MM.1S (cell line): ENCODE data around the gene GSX2.

Source experiments
- DNase-seq: peaks from one replicate; pipeline ENCODE4 v3.0.0-alpha.2; 2015
- H2AFZ ChIP-seq: fragments of 300-600 bp; sonication (generic); 2 replicates; pipeline ENCODE4 v1.6.0; 2016; ENCODE audit warnings: antibody characterized with exemption, low read length
- H3F3A ChIP-seq: fragments of 300-600 bp; sonication (generic); 2 replicates; pipeline ENCODE4 v1.6.1; 2016; ENCODE audit warnings: mild to moderate bottlenecking, antibody characterized with exemption, low read length, moderate library complexity, mixed read lengths; ENCODE audit not compliant: insufficient read depth
- H3K27ac ChIP-seq: fragments of 300-600 bp; sonication (generic); 2 replicates; pipeline ENCODE4 v1.5.1; 2016; ENCODE audit warnings: mild to moderate bottlenecking, low read length
- H3K27me3 ChIP-seq: fragments of 300-600 bp; sonication (generic); replicated peaks from 2 replicates; pipeline ENCODE4 v1.6.0; 2016; ENCODE audit warnings: low read length; ENCODE audit not compliant: insufficient read depth
- H3K36me3 ChIP-seq: fragments of 300-600 bp; sonication (generic); replicated peaks from 2 replicates; pipeline ENCODE4 v1.6.1; 2016; ENCODE audit warnings: mild to moderate bottlenecking, low read length, mixed read lengths; ENCODE audit not compliant: insufficient read depth
- H3K4me1 ChIP-seq: fragments of 300-600 bp; sonication (generic); 2 replicates; pipeline ENCODE4 v1.6.1; 2016; ENCODE audit warnings: low read length, mixed read lengths
- H3K4me2 ChIP-seq: fragments of 300-600 bp; sonication (generic); 2 replicates; pipeline ENCODE4 v1.6.0; 2016; ENCODE audit warnings: low read depth, low read length
- H3K4me3 ChIP-seq: fragments of 300-600 bp; sonication (generic); 2 replicates; pipeline ENCODE4 v1.5.1; 2016; ENCODE audit warnings: low read length, mixed read lengths
- H3K79me2 ChIP-seq: fragments of 300-600 bp; sonication (generic); 2 replicates; pipeline ENCODE4 v1.6.1; 2016; ENCODE audit warnings: mixed run types, low read length, mixed read lengths
- H3K9ac ChIP-seq: fragments of 300-600 bp; sonication (generic); 2 replicates; pipeline ENCODE4 v1.6.1; 2016; ENCODE audit warnings: low read length, mixed read lengths
- H3K9me2 ChIP-seq: fragments of 300-600 bp; sonication (generic); replicated peaks from 2 replicates; pipeline ENCODE4 v1.6.1; 2016; ENCODE audit warnings: mild to moderate bottlenecking, low read length, mixed read lengths; ENCODE audit not compliant: insufficient read depth
- H3K9me3 ChIP-seq: fragments of 300-600 bp; sonication (generic); replicated peaks from 2 replicates; pipeline ENCODE4 v1.6.1; 2016; ENCODE audit warnings: mild to moderate bottlenecking, low read length, mixed read lengths; ENCODE audit not compliant: insufficient read depth
- H4K20me1 ChIP-seq: fragments of 300-600 bp; sonication (generic); 2 replicates; pipeline ENCODE4 v1.6.1; 2016; ENCODE audit warnings: mild to moderate bottlenecking, low read length, moderate library complexity, mixed read lengths; ENCODE audit not compliant: insufficient read depth
- CTCF ChIP-seq: fragments of 300-600 bp; sonication (generic); IDR thresholded peaks from 2 replicates; pipeline ENCODE4 v1.5.1; 2016; ENCODE audit warnings: antibody characterized with exemption, low read length, mixed read lengths
- EZH2 ChIP-seq: fragments of 300-600 bp; sonication (generic); optimal IDR thresholded peaks from 2 replicates; pipeline ENCODE3; 2017; ENCODE audit warnings: low read depth, mild to moderate bottlenecking, antibody characterized with exemption, low read length, mixed read lengths
- EZH2phosphoT487 ChIP-seq: fragments of 300-600 bp; sonication (generic); IDR thresholded peaks from 2 replicates; pipeline ENCODE4 v1.6.1; 2018; ENCODE audit warnings: antibody characterized with exemption, low read length

The GSX2 gene

DNA sequence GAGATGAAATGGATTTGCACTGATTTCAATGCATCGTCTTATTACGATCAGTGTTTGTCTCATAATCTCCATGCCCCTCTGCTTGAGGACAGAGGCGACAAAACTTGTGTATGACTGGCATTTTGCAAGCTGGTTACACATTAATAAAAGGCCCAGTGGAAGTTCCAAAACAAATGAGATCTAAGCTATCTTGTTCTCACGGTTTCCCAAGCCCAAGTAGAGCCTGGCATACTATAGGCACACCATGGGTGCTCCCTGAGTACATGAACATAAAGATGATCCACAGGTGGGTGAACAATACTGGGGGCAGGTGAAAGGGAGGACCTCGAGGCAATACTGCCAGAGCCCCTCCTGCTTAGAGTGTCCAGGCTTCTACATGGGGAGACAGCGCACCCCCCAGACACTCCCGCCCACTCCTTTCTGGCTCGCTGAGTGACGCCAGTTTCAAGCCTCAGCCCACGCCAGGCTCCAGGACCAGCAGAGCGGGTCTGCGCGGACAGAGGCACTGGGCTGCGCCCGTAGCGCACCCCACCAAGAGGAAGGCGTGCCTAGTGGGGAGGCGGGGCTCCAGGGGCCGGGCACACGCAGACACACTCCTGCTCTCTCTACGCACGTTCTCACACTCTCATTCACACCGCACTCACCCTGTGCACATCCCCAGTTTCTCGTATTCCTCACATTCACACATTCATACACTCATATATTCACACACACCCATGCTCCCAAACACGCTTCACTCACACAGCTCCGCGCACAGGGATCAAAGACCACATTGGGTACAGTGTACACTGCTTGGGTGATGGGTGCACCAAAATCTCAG, 8.9 kb upstream of the GSX2 start:
- Histone ChIP-seq H3K27ac (no peak overlapping the region), H3K9me3 (no peaks in the 10 kb centered on the region), H3K79me2 (no peaks in the 10 kb centered on the region), H3K4me1 (no peaks in the 10 kb centered on the region), H3K36me3 (no peaks in the 10 kb centered on the region), H4K20me1 (no peaks in the 10 kb centered on the region), H3K27me3 (0 out of 2 replicates have a peak, but pooled peaks cover 3% of the 10 kb centered on the region), H3F3A (no peaks in the 10 kb centered on the region), H3K9me2 (no peaks in the 10 kb centered on the region), H3K9ac (no peak overlapping the region), H2AFZ (no peak overlapping the region), H3K4me3 (peak overlapping the region; percentile 46; the same call in 1 of the 2 replicates), H3K4me2 (peak overlapping the region; percentile 46; the same call in 1 of the 2 replicates)
- no peak for DNase-seq
- TF ChIP-seq EZH2phosphoT487 (no peak), EZH2 (no peak), CTCF (no peak)

DNA sequence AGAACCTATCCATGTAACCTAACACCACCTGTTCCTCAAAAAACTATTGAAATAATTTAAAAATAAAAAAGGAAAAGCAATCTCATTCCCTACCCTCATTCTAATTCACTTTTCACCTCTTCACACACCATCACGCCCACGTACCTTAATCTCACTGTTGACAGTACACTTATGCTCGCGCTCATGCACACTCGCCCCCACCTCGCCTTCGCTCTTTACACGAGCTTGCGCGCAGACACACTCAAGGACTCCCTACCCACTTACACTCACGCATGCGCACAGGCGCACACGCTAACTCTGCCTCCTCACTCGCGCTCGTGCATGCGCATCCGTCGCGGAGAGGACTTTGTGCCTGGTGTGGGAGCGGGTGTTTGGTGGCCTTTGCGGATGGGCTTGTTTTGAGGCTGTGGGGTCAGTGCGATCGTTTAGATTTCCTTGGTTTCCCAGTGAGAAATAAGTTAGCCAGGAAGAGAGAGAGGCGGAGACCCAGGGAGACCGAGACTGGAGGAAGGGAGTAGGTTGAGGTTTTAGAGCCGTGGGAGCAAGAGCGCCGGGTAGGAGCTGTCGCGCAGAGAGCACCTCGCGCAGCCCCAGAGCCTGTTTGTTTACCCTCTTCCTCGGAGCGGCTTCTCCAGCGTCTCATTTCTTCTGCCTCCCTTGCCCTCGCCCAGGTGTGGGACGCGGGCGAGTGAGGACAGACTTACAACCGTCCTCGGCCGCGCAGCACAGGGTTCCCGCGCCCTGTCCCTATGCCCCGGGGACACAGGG, 8.1 kb upstream of the GSX2 start:
- peak overlapping the region; percentile 28 for H2AFZ ChIP-seq
- peak overlapping the region; percentile 46 for H3K4me3 ChIP-seq

More for the DNA sequence above, 8.1 kb upstream of the GSX2 start:
- Histone ChIP-seq H3K27me3 (0 out of 2 replicates have a peak, but pooled peaks cover 3% of the 10 kb centered on the region), H3F3A (no peaks in the 10 kb centered on the region), H3K4me1 (no peaks in the 10 kb centered on the region), H3K9ac (no peak overlapping the region; the same call in 1 of the 2 replicates), H3K4me2 (peak overlapping the region; percentile 46), H3K36me3 (no peaks in the 10 kb centered on the region), H4K20me1 (no peaks in the 10 kb centered on the region), H3K27ac (no peak overlapping the region), H3K79me2 (no peaks in the 10 kb centered on the region), H3K9me3 (no peaks in the 10 kb centered on the region), H3K9me2 (no peaks in the 10 kb centered on the region)
- TF ChIP-seq CTCF = no peak
- no peak for TF ChIP-seq EZH2phosphoT487
- no peak for TF ChIP-seq EZH2
- DNase-seq = peak; percentile 59
